Activated T-helper 2 cell treated with anti-CD3 and anti-CD28 coated beads, Interferon-gamma antibody, Interleukin-2, Interleukin-4, amounts not matched to agents 10 μg/mL and 5 μg/mL and 100 μg/mL, durations not matched to agents 14 hours and 24 hours and 36 hours (primary cell): ENCODE data around the gene UQCC2. TPM values are rescaled to one million over a fixed set of nuclear protein-coding genes. Genes with fewer than 3 reads are reported as not detected.

Experiments used
- DNase-seq: peaks from one replicate; pipeline ENCODE4 v3.0.0; 2021; ENCODE audit warnings: low spot score
- H3K27ac Mint-ChIP-seq: one replicate; pipeline ENCODE4 v1.8.0; 2021; ENCODE audit warnings: mixed read lengths
- H3K27me3 Mint-ChIP-seq: one replicate; pipeline ENCODE4 v1.8.0; 2021; ENCODE audit warnings: low read depth, mixed read lengths
- H3K36me3 Mint-ChIP-seq: one replicate; pipeline ENCODE4 v1.8.0; 2021; ENCODE audit warnings: low read depth, mixed read lengths
- H3K4me1 Mint-ChIP-seq: one replicate; pipeline ENCODE4 v1.8.0; 2021; ENCODE audit warnings: low read depth, mixed read lengths
- H3K4me3 Mint-ChIP-seq: one replicate; pipeline ENCODE4 v1.8.0; 2021; ENCODE audit warnings: low read depth, mild to moderate bottlenecking, moderate library complexity, mixed read lengths
- H3K9me3 Mint-ChIP-seq: one replicate; pipeline ENCODE4 v1.8.0; 2021; ENCODE audit warnings: mixed read lengths
- intact Hi-C: fragments of 100-400 bp; cut with micrococcal nuclease; formaldehyde crosslinking; loops from one replicate; pipeline ENCODE4 v1.15.1; 2023
- total RNA-seq: library from RNA; stranded (reverse); gene quantifications from 2 replicates; pipeline ENCODE4 v1.2.3, GENCODE V29; 2022

UQCC2 gene
- total RNA-seq, 1 donor from 2014 or later: 136 TPM

- Mint-ChIP-seq H3K9me3 (no peaks in the 10 kb centered on the region), H3K4me1 (peaks cover 7% of the 10 kb centered on the region), H3K4me3 (no peak overlapping the region), H3K36me3 (peaks cover 46% of the 10 kb centered on the region), H3K27ac (no peak overlapping the region), H3K27me3 (no peaks in the 10 kb centered on the region)
- intact Hi-C loops: no loop called here
- DNase-seq: no peak
These were observed 45.5 kb downstream of the UQCC2 start for GRCh38 chr6:33665957-33666356.

DNA sequence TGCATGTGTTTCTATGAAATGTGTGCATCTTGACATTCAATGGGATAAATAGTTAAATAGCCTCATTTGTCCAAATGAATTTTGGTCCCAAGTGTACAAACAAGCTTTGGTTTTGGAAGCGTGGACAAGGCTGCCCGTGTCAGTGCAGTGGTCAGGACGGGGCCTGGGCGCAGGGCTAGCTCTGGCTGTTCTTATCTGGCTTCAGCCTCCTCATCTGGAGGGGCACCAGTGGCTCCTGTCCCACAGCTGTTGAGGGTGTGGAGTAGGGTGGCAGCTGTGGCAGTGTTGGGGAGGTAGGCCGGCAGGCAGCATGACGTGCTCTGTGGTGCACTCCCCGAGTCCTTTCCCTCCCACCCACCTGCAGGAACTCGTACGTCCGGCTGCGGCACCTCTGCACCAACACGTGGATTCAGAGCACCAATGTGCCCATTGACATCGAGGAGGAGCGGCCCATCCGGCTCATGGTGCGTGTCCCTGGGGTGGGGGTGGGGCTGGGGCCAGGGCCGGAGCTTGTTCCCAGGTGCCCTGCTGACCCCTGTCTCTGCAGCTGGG is 46.9 kb downstream of the UQCC2 start:
- Mint-ChIP-seq H3K9me3 (no peaks in the 10 kb centered on the region), H3K4me3 (no peak overlapping the region), H3K27me3 (no peaks in the 10 kb centered on the region), H3K4me1 (peaks cover 6% of the 10 kb centered on the region), H3K27ac (no peak overlapping the region), H3K36me3 (peaks cover 33% of the 10 kb centered on the region)
- DNase-seq: no peak
- intact Hi-C loops: no loop called here

- Mint-ChIP-seq H3K27me3 (no peaks in the 10 kb centered on the region), H3K27ac (no peak overlapping the region), H3K36me3 (peaks cover 26% of the 10 kb centered on the region), H3K4me3 (no peak overlapping the region), H3K4me1 (peaks cover 4% of the 10 kb centered on the region), H3K9me3 (no peaks in the 10 kb centered on the region)
- DNase-seq: no peak
- intact Hi-C loops: no loop called here
These were observed 47.6 kb downstream of the UQCC2 start for GRCh38 chr6:33663727-33664449.

DNA sequence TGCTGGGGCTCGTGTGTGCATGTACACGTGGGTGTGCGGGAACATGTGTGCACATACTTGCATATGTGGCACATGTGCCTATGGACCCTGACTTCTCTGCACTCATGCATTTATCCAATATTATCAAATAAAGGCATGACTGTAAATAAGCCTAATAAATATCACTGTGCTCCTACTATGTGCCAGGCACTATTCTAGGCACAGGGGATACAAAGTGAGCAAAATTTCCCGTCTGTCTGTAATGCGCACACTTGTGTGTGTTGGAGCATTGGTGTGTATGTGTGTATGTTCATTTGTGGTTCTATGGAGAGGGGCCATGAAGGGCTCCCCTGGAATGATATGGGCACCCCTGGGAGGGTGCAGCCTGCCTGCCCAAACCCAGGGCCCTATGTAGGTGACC is 48.5 kb downstream of the UQCC2 start:
- H3K27ac Mint-ChIP-seq: no peak overlapping the region
- no peak overlapping the region for H3K4me3 Mint-ChIP-seq
- intact Hi-C loops: no loop called here
- H3K36me3 Mint-ChIP-seq: peaks cover 17% of the 10 kb centered on the region
- H3K9me3 Mint-ChIP-seq: no peaks in the 10 kb centered on the region
- DNase-seq: no peak
- H3K4me1 Mint-ChIP-seq: no peaks in the 10 kb centered on the region
- no peaks in the 10 kb centered on the region for H3K27me3 Mint-ChIP-seq

DNA sequence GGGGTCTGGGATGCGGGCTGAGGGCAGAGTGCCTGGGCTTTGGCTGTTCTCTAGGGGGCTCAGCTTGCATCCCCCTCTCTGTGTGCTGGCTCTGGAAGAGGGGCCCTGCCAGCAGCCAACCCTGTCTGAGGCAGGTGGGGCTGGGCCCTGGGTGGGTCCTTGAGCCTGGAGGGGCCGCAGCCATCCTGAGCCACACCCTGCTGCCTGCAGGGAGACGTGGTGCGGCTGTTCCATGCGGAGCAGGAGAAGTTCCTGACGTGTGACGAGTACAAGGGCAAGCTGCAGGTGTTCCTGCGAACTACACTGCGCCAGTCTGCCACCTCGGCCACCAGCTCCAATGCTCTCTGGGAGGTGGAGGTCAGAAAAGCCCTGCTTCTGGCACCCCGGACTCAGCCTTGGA is 49.2 kb downstream of the UQCC2 start:
- no peak for DNase-seq
- Mint-ChIP-seq H3K4me3 (no peak overlapping the region), H3K4me1 (no peaks in the 10 kb centered on the region), H3K27ac (no peak overlapping the region), H3K36me3 (peaks cover 17% of the 10 kb centered on the region), H3K9me3 (no peaks in the 10 kb centered on the region), H3K27me3 (no peaks in the 10 kb centered on the region)
- intact Hi-C loops: no loop called here

- no peaks in the 10 kb centered on the region for H3K9me3 Mint-ChIP-seq
These were observed 50.2 kb downstream of the UQCC2 start for GRCh38 chr6:33661106-33661838.

DNA sequence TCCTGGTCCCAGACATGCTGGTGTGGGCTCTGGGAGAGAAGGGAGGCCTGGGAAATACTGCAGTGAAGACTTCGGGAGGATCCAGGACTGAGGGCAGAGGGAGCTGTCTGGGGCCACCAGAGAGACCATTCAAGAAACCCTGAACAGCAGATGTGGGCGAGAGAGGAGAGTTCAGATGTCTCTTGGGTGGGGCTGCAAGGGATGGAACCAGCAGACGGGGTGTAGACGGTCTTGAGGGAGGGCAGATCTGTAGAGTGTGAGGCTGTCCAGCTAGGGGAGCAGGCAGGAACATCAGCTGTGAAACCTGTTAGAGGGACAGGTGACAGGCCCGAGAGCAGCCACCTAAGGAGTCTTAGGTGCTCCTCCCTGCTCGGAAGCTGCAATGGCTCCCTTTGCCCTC is 51.5 kb downstream of the UQCC2 start:
- H3K9me3 Mint-ChIP-seq: no peaks in the 10 kb centered on the region
- H3K4me1 Mint-ChIP-seq: no peaks in the 10 kb centered on the region
- H3K27me3 Mint-ChIP-seq: no peaks in the 10 kb centered on the region
- peaks cover 8% of the 10 kb centered on the region for H3K36me3 Mint-ChIP-seq
- no peak for DNase-seq
- intact Hi-C loops: no loop called here
- H3K27ac Mint-ChIP-seq: no peak overlapping the region
- no peak overlapping the region for H3K4me3 Mint-ChIP-seq

More at GRCh38 chr6:33661106-33661838, 50.2 kb downstream of the UQCC2 start:
- no peak for DNase-seq
- Mint-ChIP-seq H3K4me1 (no peaks in the 10 kb centered on the region), H3K27me3 (no peaks in the 10 kb centered on the region), H3K36me3 (peaks cover 12% of the 10 kb centered on the region), H3K4me3 (no peak overlapping the region), H3K27ac (no peak overlapping the region)
- intact Hi-C loops: no loop called here

- Mint-ChIP-seq H3K27ac (no peak overlapping the region), H3K4me3 (no peak overlapping the region), H3K36me3 (peaks cover 6% of the 10 kb centered on the region), H3K27me3 (no peaks in the 10 kb centered on the region), H3K4me1 (peaks cover 1% of the 10 kb centered on the region), H3K9me3 (no peaks in the 10 kb centered on the region)
- no peak for DNase-seq
- intact Hi-C loops: no loop called here
These were observed 52.4 kb downstream of the UQCC2 start for GRCh38 chr6:33658982-33659689.

DNA sequence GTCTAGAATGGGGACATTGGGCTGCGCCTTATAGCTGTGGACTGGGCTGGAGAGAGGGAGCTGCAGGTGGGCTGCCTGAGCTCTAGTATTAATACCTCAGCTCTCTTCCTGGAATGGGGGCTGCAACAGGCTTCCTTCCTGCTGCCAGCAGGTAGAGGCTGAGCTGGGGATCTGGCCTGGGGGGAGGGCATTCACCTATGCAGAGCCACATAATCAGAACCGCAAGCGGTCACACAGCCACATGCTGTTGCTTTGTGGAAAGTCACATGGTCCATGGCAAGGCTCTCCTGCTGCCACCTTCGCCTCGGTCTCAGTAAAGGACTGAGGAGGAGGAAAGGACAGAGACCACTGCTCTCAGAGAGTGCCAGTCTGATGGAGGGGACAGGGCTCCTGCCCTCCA is 54.7 kb downstream of the UQCC2 start:
- Mint-ChIP-seq H3K27me3 (no peaks in the 10 kb centered on the region), H3K9me3 (no peaks in the 10 kb centered on the region), H3K27ac (no peak overlapping the region), H3K36me3 (peaks cover 3% of the 10 kb centered on the region), H3K4me3 (no peak overlapping the region), H3K4me1 (peaks cover 1% of the 10 kb centered on the region)
- intact Hi-C loops: no loop called here
- DNase-seq: no peak

DNA sequence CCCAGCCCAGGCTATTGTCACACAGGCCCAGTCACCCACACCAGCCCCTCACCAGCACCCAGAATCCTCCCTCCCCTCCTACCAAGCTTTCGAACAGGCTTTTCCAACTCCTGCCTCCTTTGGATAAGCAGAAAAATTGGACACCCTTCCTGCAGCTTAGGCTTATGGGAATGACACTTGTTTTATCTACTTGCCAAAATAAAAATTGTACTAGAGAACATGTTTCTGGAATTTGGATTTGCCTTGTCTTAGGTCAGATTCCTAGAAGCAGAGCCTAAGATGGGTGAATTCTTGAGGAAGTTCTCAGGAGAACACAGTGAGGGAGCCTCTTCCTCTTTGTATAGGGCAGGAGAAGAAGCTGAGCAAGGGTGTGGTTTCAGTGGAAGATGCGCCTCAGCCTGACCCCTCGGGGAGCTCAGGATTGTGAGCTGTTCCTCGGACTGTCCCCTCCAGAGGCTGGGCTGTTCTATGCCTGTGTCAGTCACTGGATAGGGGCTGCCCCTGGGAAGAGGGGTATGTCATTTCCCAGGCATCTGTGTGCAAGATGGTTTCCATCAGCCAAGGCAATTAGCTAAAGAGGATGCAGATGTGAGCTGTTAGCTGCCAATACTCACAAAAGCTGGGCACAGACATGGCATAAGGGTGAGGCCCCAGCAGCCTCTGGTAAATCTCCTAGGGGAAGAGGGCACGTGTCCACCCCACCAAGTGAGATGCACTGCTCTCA is 56.5 kb downstream of the UQCC2 start:
- intact Hi-C loops: no loop called here
- no peak for DNase-seq
- peaks cover 13% of the 10 kb centered on the region for H3K36me3 Mint-ChIP-seq
- H3K4me1 Mint-ChIP-seq: peaks cover 1% of the 10 kb centered on the region
- no peaks in the 10 kb centered on the region for H3K9me3 Mint-ChIP-seq
- H3K27me3 Mint-ChIP-seq: no peaks in the 10 kb centered on the region
- no peak overlapping the region for H3K4me3 Mint-ChIP-seq
- no peak overlapping the region for H3K27ac Mint-ChIP-seq

- Mint-ChIP-seq H3K4me3 (no peak overlapping the region), H3K36me3 (peaks cover 27% of the 10 kb centered on the region), H3K4me1 (peaks cover 6% of the 10 kb centered on the region), H3K9me3 (no peaks in the 10 kb centered on the region), H3K27me3 (no peaks in the 10 kb centered on the region), H3K27ac (no peak overlapping the region)
- DNase-seq: no peak
- intact Hi-C loops: no loop called here
These were observed 59.5 kb downstream of the UQCC2 start for GRCh38 chr6:33652002-33652401.

- peaks cover 6% of the 10 kb centered on the region for H3K4me1 Mint-ChIP-seq
- no peaks in the 10 kb centered on the region for H3K9me3 Mint-ChIP-seq
- no peaks in the 10 kb centered on the region for H3K27me3 Mint-ChIP-seq
- DNase-seq: no peak
- no peak overlapping the region for H3K4me3 Mint-ChIP-seq
- no peak overlapping the region for H3K27ac Mint-ChIP-seq
- intact Hi-C loops: no loop called here
- peaks cover 27% of the 10 kb centered on the region for H3K36me3 Mint-ChIP-seq
These were observed 60.1 kb downstream of the UQCC2 start for GRCh38 chr6:33651403-33651802.
